PFSK-1 (cell line): Measurements from ENCODE around the gene ESR1.

ENCODE experiments used
- POLR2AphosphoS5 ChIP-seq: IDR thresholded peaks from 2 replicates; pipeline ENCODE4 v1.6.1; 2012; ENCODE audit warnings: low read depth, mild to moderate bottlenecking, control low read depth, low read length, moderate library complexity
- SIN3A ChIP-seq: IDR thresholded peaks from 2 replicates; pipeline ENCODE4 v1.6.1; 2012; ENCODE audit warnings: mild to moderate bottlenecking, low read length, moderate library complexity, borderline replicate concordance; ENCODE audit not compliant: insufficient read depth

DNA sequence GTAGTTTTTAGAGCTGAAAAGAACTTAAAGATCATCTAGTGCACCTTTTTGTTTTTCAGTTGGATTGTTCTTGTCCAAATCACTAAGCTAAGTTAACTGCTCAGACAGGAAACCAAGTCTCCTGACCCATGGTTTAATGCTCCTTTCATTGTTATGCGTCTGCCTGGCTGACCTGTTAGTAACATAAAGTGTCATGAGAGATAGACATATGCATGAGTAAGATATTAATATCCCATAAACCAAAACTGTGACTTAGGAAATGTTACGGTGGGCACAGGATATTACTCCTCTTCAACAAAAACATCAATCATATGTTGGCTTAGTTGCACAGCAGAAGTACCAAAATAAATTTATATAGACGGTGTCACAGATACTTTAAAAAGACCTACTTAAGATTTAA, 84.0 kb downstream of the ESR1 start:
- TF ChIP-seq POLR2AphosphoS5 (no peak), SIN3A (no peak)
